ENCODE data around the gene MEGF9.

- TF ChIP-seq CTCF (IDR thresholded peaks at IDR 0.05), result no peak
- TF ChIP-seq POLR2A (IDR thresholded peaks at IDR 0.05), result no peak
- TF ChIP-seq EP300 (IDR thresholded peaks at IDR 0.05), result no peak
Measured at GRCh38 chr9:120571443-120572257, 142.6 kb downstream of the MEGF9 start.

All from tibial nerve (tissue), 4 donors.